HEK293 (cell line): Measurements from ENCODE around the gene PERM1.

Experiments used
- ATF2 ChIP-seq: fragments of 450-650 bp; formaldehyde crosslinking; IDR thresholded peaks from 2 replicates; pipeline ENCODE4 v1.5.1; 2016; ENCODE audit warnings: missing biosample characterization, missing genetic modification characterization, low read depth
- BCL11B ChIP-seq: fragments of 450-650 bp; formaldehyde crosslinking; IDR thresholded peaks from 2 replicates; pipeline ENCODE4 v1.5.1; 2016; ENCODE audit warnings: low read depth, missing biosample characterization, missing genetic modification characterization
- EGR2 ChIP-seq: fragments of 450-650 bp; formaldehyde crosslinking; IDR thresholded peaks from 2 replicates; pipeline ENCODE4 v1.5.1; 2016; ENCODE audit warnings: low read depth, missing biosample characterization, missing genetic modification characterization
- FEZF1 ChIP-seq: fragments of 450-650 bp; formaldehyde crosslinking; IDR thresholded peaks from 2 replicates; pipeline ENCODE4 v1.5.1; 2016; ENCODE audit warnings: missing biosample characterization, missing genetic modification characterization
- HOXA7 ChIP-seq: sonication (generic); formaldehyde crosslinking; IDR thresholded peaks from 2 replicates; pipeline ENCODE4 v1.8.1; 2022; ENCODE audit warnings: missing genetic modification reagents, borderline replicate concordance
- IKZF3 ChIP-seq: fragments of 450-650 bp; IDR thresholded peaks from 2 replicates; pipeline ENCODE4 v1.5.0; 2018; ENCODE audit warnings: missing biosample characterization, mild to moderate bottlenecking, missing genetic modification characterization, moderate library complexity
- KLF10 ChIP-seq: fragments of 450-650 bp; IDR thresholded peaks from 2 replicates; pipeline ENCODE4 v1.5.1; 2018; ENCODE audit warnings: missing biosample characterization, mild to moderate bottlenecking, missing genetic modification characterization
- KLF8 ChIP-seq: fragments of 450-650 bp; formaldehyde crosslinking; IDR thresholded peaks from 2 replicates; pipeline ENCODE4 v1.5.1; 2016; ENCODE audit warnings: missing biosample characterization, missing genetic modification characterization
- RBAK ChIP-seq: fragments of 450-650 bp; formaldehyde crosslinking; IDR thresholded peaks from 2 replicates; pipeline ENCODE4 v1.5.1; 2016; ENCODE audit warnings: missing biosample characterization, missing genetic modification characterization
- SALL2 ChIP-seq: fragments of 450-650 bp; formaldehyde crosslinking; IDR thresholded peaks from 2 replicates; pipeline ENCODE4 v1.5.0; 2017; ENCODE audit warnings: missing biosample characterization, mild to moderate bottlenecking, missing genetic modification characterization, borderline replicate concordance
- YY2 ChIP-seq: fragments of 450-650 bp; formaldehyde crosslinking; IDR thresholded peaks from 2 replicates; pipeline ENCODE4 v1.5.1; 2016; ENCODE audit warnings: missing biosample characterization, missing genetic modification characterization
- ZBTB17 ChIP-seq: fragments of 450-650 bp; formaldehyde crosslinking; IDR thresholded peaks from 2 replicates; pipeline ENCODE4 v1.5.1; 2016; ENCODE audit warnings: missing biosample characterization, missing genetic modification characterization
- ZFP41 ChIP-seq: fragments of 450-650 bp; formaldehyde crosslinking; IDR thresholded peaks from 2 replicates; pipeline ENCODE4 v1.5.1; 2016; ENCODE audit warnings: missing biosample characterization, missing genetic modification characterization, borderline replicate concordance
- ZNF112 ChIP-seq: fragments of 450-650 bp; formaldehyde crosslinking; IDR thresholded peaks from 2 replicates; pipeline ENCODE4 v1.5.0; 2017; ENCODE audit warnings: missing biosample characterization, missing genetic modification characterization
- ZNF114 ChIP-seq: fragments of 450-650 bp; formaldehyde crosslinking; IDR thresholded peaks from 2 replicates; pipeline ENCODE4 v1.5.0; 2017; ENCODE audit warnings: missing biosample characterization, missing genetic modification characterization
- ZNF121 ChIP-seq: fragments of 450-650 bp; formaldehyde crosslinking; IDR thresholded peaks from 2 replicates; pipeline ENCODE4 v1.5.1; 2016; ENCODE audit warnings: missing biosample characterization, missing genetic modification characterization
- ZNF133 ChIP-seq: fragments of 450-650 bp; formaldehyde crosslinking; IDR thresholded peaks from 2 replicates; pipeline ENCODE4 v1.5.1; 2016; ENCODE audit warnings: missing biosample characterization, missing genetic modification characterization
- ZNF202 ChIP-seq: fragments of 450-650 bp; formaldehyde crosslinking; IDR thresholded peaks from 2 replicates; pipeline ENCODE4 v1.5.1; 2016; ENCODE audit warnings: missing biosample characterization, missing genetic modification characterization, borderline replicate concordance
- ZNF248 ChIP-seq: fragments of 450-650 bp; formaldehyde crosslinking; IDR thresholded peaks from 2 replicates; pipeline ENCODE4 v1.5.1; 2017; ENCODE audit warnings: missing biosample characterization, missing genetic modification characterization
- ZNF280D ChIP-seq: fragments of 450-650 bp; formaldehyde crosslinking; IDR thresholded peaks from 2 replicates; pipeline ENCODE4 v1.5.1; 2016; ENCODE audit warnings: missing biosample characterization, missing genetic modification characterization
- ZNF335 ChIP-seq: fragments of 450-650 bp; formaldehyde crosslinking; conservative IDR thresholded peaks from 2 replicates; pipeline ENCODE4 v1.5.1; 2016; ENCODE audit warnings: missing biosample characterization, missing genetic modification characterization
- ZNF404 ChIP-seq: fragments of 450-650 bp; formaldehyde crosslinking; IDR thresholded peaks from 2 replicates; pipeline ENCODE4 v1.5.1; 2017; ENCODE audit warnings: missing biosample characterization, missing genetic modification characterization
- ZNF416 ChIP-seq: fragments of 450-650 bp; formaldehyde crosslinking; IDR thresholded peaks from 2 replicates; pipeline ENCODE4 v1.5.1; 2016; ENCODE audit warnings: missing biosample characterization, missing genetic modification characterization
- ZNF426 ChIP-seq: fragments of 450-650 bp; formaldehyde crosslinking; IDR thresholded peaks from 2 replicates; pipeline ENCODE4 v1.5.1; 2017; ENCODE audit warnings: missing biosample characterization, missing genetic modification characterization, mild to moderate bottlenecking, inconsistent platforms, moderate library complexity
- ZNF473 ChIP-seq: fragments of 450-650 bp; formaldehyde crosslinking; IDR thresholded peaks from 2 replicates; pipeline ENCODE4 v1.5.1; 2017; ENCODE audit warnings: missing biosample characterization, missing genetic modification characterization
- ZNF510 ChIP-seq: fragments of 450-650 bp; formaldehyde crosslinking; IDR thresholded peaks from 2 replicates; pipeline ENCODE4 v1.5.1; 2018; ENCODE audit warnings: mild to moderate bottlenecking, missing genetic modification characterization, missing biosample characterization; ENCODE audit not compliant: insufficient replicate concordance
- ZNF521 ChIP-seq: fragments of 450-650 bp; formaldehyde crosslinking; IDR thresholded peaks from 2 replicates; pipeline ENCODE4 v1.5.1; 2017; ENCODE audit warnings: missing biosample characterization, mild to moderate bottlenecking, missing genetic modification characterization
- ZNF548 ChIP-seq: fragments of 450-650 bp; formaldehyde crosslinking; IDR thresholded peaks from 2 replicates; pipeline ENCODE4 v1.5.1; 2016; ENCODE audit warnings: missing biosample characterization, missing genetic modification characterization
- ZNF561 ChIP-seq: fragments of 450-650 bp; IDR thresholded peaks from 2 replicates; pipeline ENCODE4 v1.5.1; 2018; ENCODE audit warnings: missing biosample characterization, missing genetic modification characterization, borderline replicate concordance
- ZNF624 ChIP-seq: fragments of 450-650 bp; formaldehyde crosslinking; IDR thresholded peaks from 2 replicates; pipeline ENCODE4 v1.5.1; 2017; ENCODE audit warnings: missing biosample characterization, missing genetic modification characterization
- ZNF626 ChIP-seq: fragments of 450-650 bp; sonication (Bioruptor Pico); formaldehyde crosslinking; IDR thresholded peaks from 2 replicates; pipeline ENCODE4 v1.5.1; 2018; ENCODE audit warnings: missing biosample characterization, missing genetic modification characterization, inconsistent platforms
- ZNF768 ChIP-seq: fragments of 450-650 bp; formaldehyde crosslinking; IDR thresholded peaks from 2 replicates; pipeline ENCODE4 v1.5.1; 2018; ENCODE audit warnings: missing biosample characterization, mild to moderate bottlenecking, missing genetic modification characterization
- ZNF785 ChIP-seq: fragments of 450-650 bp; formaldehyde crosslinking; IDR thresholded peaks from 2 replicates; pipeline ENCODE4 v1.5.1; 2016; ENCODE audit warnings: missing biosample characterization, missing genetic modification characterization
- TF ChIP-seq, protein P1 (sequence below): fragments of 450-650 bp; formaldehyde crosslinking; IDR thresholded peaks from 2 replicates; pipeline ENCODE4 v1.5.1; 2016; ENCODE audit warnings: missing biosample characterization, missing genetic modification characterization, borderline replicate concordance
- TF ChIP-seq, protein P2 (sequence below): fragments of 450-650 bp; formaldehyde crosslinking; IDR thresholded peaks from 2 replicates; pipeline ENCODE4 v1.5.1; 2016; ENCODE audit warnings: missing biosample characterization, missing genetic modification characterization

The PERM1 gene

DNA sequence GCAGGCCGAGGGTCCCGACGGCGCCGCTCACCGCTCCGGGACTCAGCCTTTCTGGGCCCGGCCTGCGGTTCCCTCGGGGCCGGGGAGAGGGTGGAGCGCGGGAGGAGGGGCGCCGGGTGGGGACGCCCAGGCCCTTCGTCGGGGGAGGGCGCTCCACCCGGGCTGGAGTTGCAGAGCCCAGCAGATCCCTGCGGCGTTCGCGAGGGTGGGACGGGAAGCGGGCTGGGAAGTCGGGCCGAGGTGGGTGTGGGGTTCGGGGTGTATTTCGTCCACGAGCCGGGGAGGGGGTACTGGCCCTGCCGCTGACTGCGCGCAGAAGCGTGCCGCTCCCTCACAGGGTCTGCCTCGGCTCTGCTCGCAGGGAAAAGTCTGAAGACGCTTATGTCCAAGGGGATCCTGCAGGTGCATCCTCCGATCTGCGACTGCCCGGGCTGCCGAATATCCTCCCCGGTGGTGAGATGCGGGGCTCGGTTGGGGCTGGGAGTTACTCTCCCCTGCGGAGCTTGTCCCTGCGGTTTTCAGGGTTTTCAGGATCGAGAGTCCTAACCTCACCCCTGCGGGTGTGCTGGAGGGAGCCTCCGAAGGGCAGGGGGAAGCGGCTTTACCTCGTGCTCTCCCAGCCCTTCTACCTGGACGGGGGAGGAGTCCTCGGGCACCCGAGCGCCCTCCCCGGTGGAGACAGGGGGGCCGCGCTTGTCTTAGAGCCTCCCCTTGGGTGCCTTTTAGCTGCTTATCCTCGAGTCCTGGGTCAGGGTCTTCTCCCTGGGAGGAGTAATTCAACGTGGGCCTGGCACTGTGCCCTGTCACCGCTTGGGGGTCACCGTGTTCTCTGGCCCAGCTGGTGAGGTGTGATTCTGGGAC is 56.1 kb downstream of the PERM1 start (continued):
- TF ChIP-seq, protein P1, sequence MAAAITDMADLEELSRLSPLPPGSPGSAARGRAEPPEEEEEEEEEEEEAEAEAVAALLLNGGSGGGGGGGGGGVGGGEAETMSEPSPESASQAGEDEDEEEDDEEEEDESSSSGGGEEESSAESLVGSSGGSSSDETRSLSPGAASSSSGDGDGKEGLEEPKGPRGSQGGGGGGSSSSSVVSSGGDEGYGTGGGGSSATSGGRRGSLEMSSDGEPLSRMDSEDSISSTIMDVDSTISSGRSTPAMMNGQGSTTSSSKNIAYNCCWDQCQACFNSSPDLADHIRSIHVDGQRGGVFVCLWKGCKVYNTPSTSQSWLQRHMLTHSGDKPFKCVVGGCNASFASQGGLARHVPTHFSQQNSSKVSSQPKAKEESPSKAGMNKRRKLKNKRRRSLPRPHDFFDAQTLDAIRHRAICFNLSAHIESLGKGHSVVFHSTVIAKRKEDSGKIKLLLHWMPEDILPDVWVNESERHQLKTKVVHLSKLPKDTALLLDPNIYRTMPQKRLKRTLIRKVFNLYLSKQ (tag by site-specific recombination): no peak
- TF ChIP-seq ZNF202 (tag by site-specific recombination) (no peak), KLF8 (tag by site-specific recombination) (peak; percentile 92), ZNF768 (no peak), ZNF473 (tag by site-specific recombination) (no peak), RBAK (tag by site-specific recombination) (no peak), ZNF624 (tag by site-specific recombination) (no peak), EGR2 (peak; percentile 66), FEZF1 (tag by site-specific recombination) (no peak), ZNF510 (tag by site-specific recombination) (no peak), ZNF404 (tag by site-specific recombination) (no peak), KLF10 (no peak), HOXA7 (CRISPR knock-in tag) (no peak), ZNF548 (tag by site-specific recombination) (no peak), ZNF416 (no peak), ZNF112 (no peak), ATF2 (tag by site-specific recombination) (no peak), ZBTB17 (tag by site-specific recombination) (peak; percentile 91), ZNF426 (tag by site-specific recombination) (no peak), ZNF133 (tag by site-specific recombination) (no peak), ZNF114 (tag by site-specific recombination) (no peak), ZNF626 (tag by site-specific recombination) (no peak), ZNF121 (tag by site-specific recombination) (no peak), BCL11B (0 out of 2 replicates have a peak, but pooled peaks have one; percentile 36), ZNF521 (no peak), YY2 (tag by site-specific recombination) (no peak), ZFP41 (tag by site-specific recombination) (no peak), SALL2 (tag by site-specific recombination) (no peak), ZNF785 (tag by site-specific recombination) (no peak), IKZF3 (tag by site-specific recombination) (peak; percentile 86), ZNF561 (tag by site-specific recombination) (no peak), ZNF280D (no peak), ZNF335 (tag by site-specific recombination) (0 out of 2 replicates have a peak, but pooled peaks have one; percentile 28), ZNF248 (tag by site-specific recombination) (no peak)
- TF ChIP-seq, protein P2, sequence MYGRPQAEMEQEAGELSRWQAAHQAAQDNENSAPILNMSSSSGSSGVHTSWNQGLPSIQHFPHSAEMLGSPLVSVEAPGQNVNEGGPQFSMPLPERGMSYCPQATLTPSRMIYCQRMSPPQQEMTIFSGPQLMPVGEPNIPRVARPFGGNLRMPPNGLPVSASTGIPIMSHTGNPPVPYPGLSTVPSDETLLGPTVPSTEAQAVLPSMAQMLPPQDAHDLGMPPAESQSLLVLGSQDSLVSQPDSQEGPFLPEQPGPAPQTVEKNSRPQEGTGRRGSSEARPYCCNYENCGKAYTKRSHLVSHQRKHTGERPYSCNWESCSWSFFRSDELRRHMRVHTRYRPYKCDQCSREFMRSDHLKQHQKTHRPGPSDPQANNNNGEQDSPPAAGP (tag by site-specific recombination): peak; percentile 90
